ENCODE data around the gene MYCBP.

Gene MYCBP

GRCh38 chr1:38832370-38832734 is 40.8 kb downstream of the MYCBP start:
- TF ChIP-seq POLR2AphosphoS5 (IDR thresholded peaks at IDR 0.05; ENCODE audit: low read depth, low read length) (no peak), FOXP2 (optimal IDR thresholded peaks at IDR 0.05; ENCODE audit: borderline replicate concordance, extremely low read depth, extremely low read length, insufficient read depth) (no peak), REST (IDR thresholded peaks at IDR 0.05; ENCODE audit: insufficient read depth in 1 of 2, low read depth in 2 of 2, low read length in 2 of 2) (no peak), TAF1 (IDR thresholded peaks at IDR 0.05; ENCODE audit: borderline replicate concordance, insufficient read depth, low read length) (no peak), SIN3A (IDR thresholded peaks at IDR 0.05; ENCODE audit: borderline replicate concordance, insufficient read depth, low read length) (no peak)

GRCh38 chr1:38831731-38832369 is 41.3 kb downstream of the MYCBP start:
- TF ChIP-seq POLR2AphosphoS5 (IDR thresholded peaks at IDR 0.05; ENCODE audit: low read depth, low read length) (no peak), REST (IDR thresholded peaks at IDR 0.05; ENCODE audit: insufficient read depth in 1 of 2, low read depth in 2 of 2, low read length in 2 of 2) (no peak), FOXP2 (optimal IDR thresholded peaks at IDR 0.05; ENCODE audit: borderline replicate concordance, extremely low read depth, extremely low read length, insufficient read depth) (no peak), SIN3A (IDR thresholded peaks at IDR 0.05; ENCODE audit: borderline replicate concordance, insufficient read depth, low read length) (no peak), TAF1 (IDR thresholded peaks at IDR 0.05; ENCODE audit: borderline replicate concordance, insufficient read depth, low read length) (no peak)

- TF ChIP-seq TAF1 (IDR thresholded peaks at IDR 0.05; ENCODE audit: borderline replicate concordance, insufficient read depth, low read length) (no peak), SIN3A (IDR thresholded peaks at IDR 0.05; ENCODE audit: borderline replicate concordance, insufficient read depth, low read length) (no peak), POLR2AphosphoS5 (IDR thresholded peaks at IDR 0.05; ENCODE audit: low read depth, low read length) (no peak), REST (IDR thresholded peaks at IDR 0.05; ENCODE audit: insufficient read depth in 1 of 2, low read depth in 2 of 2, low read length in 2 of 2) (no peak), FOXP2 (optimal IDR thresholded peaks at IDR 0.05; ENCODE audit: borderline replicate concordance, extremely low read depth, extremely low read length, insufficient read depth) (no peak)
Measured at GRCh38 chr1:38829368-38829767, 43.8 kb downstream of the MYCBP start.

GRCh38 chr1:38827318-38827717 is 45.8 kb downstream of the MYCBP start:
- no peak for TF ChIP-seq REST (IDR thresholded peaks at IDR 0.05; ENCODE audit: insufficient read depth in 1 of 2, low read depth in 2 of 2, low read length in 2 of 2)
- no peak for TF ChIP-seq TAF1 (IDR thresholded peaks at IDR 0.05; ENCODE audit: borderline replicate concordance, insufficient read depth, low read length)
- TF ChIP-seq POLR2AphosphoS5 (IDR thresholded peaks at IDR 0.05; ENCODE audit: low read depth, low read length), result no peak

GRCh38 chr1:38826886-38827285 is 46.3 kb downstream of the MYCBP start:
- TF ChIP-seq POLR2AphosphoS5 (IDR thresholded peaks at IDR 0.05; ENCODE audit: low read depth, low read length) (no peak), REST (IDR thresholded peaks at IDR 0.05; ENCODE audit: insufficient read depth in 1 of 2, low read depth in 2 of 2, low read length in 2 of 2) (no peak), SIN3A (IDR thresholded peaks at IDR 0.05; ENCODE audit: borderline replicate concordance, insufficient read depth, low read length) (no peak), TAF1 (IDR thresholded peaks at IDR 0.05; ENCODE audit: borderline replicate concordance, insufficient read depth, low read length) (no peak), FOXP2 (optimal IDR thresholded peaks at IDR 0.05; ENCODE audit: borderline replicate concordance, extremely low read depth, extremely low read length, insufficient read depth) (no peak)
